Pancreas (tissue), 10 donors: ENCODE data around the gene PAGE5. TPM values are rescaled to one million over a fixed set of nuclear protein-coding genes. Genes with fewer than 3 reads are reported as not detected.
A peak's percentile ranks its signal among the peaks of the same experiment; 100 is the strongest.

ENCODE experiments used
- ATAC-seq, 4 donors: fragments of 200-7000 bp; cut with Tn5 transposase; one replicate each; pipeline versions ENCODE4 v1.8.0 to v1.9.1; 2020; ENCODE audit warnings: mild to moderate bottlenecking in 4 of 4, moderate library complexity in 4 of 4
- DNase-seq, 6 donors: peaks; one replicate each; pipeline ENCODE4 v3.0.0-alpha.2; 2020
- FAIRE-seq: peaks from 2 replicates; lab custom pipeline; 2012; peaks lifted over from hg19 to GRCh38; lab: Jason Lieb, UNC
- H3K27ac ChIP-seq, 4 donors: fragments of 200-600 bp; sonication (generic); 1 replicate in 3 of 4; 2 replicates in 1 of 4; pipeline versions ENCODE4 v1.5.0 to v1.8.0; 2020
- H3K27me3 ChIP-seq, 4 donors: fragments of 200-600 bp; one replicate each; pipeline ENCODE4 v1.8.0; 2021
- H3K36me3 ChIP-seq, 3 donors: fragments of 200-600 bp; sonication (generic) in 1 of 3; one replicate each; pipeline versions ENCODE4 v1.5.0 to v1.8.0; 2020 to 2021
- H3K4me1 ChIP-seq, 3 donors: fragments of 200-600 bp; one replicate each; pipeline ENCODE4 v1.8.0; 2021
- H3K4me3 ChIP-seq, 4 donors: fragments of 200-600 bp; sonication (generic) in 2 of 4; one replicate each; pipeline versions ENCODE4 v1.5.0 to v1.8.0; 2020 to 2021
- H3K9me3 ChIP-seq, 4 donors: fragments of 200-600 bp; one replicate each; pipeline ENCODE4 v1.8.0; 2021
- CTCF ChIP-seq, 4 donors: fragments of 200-600 bp; sonication (generic) in 3 of 4; IDR thresholded peaks; one replicate each; pipeline versions ENCODE4 v1.5.0 to v1.8.0; 2021; ENCODE audit warnings: antibody characterized with exemption in 4 of 4
- WGBS, 2 donors: extraction: QIAGEN DNeasy Blood & Tissue Kit; methylation state at CpG; one replicate each; pipeline ENCODE4 v1.1.7; 2013; 5-methylcytosine and 5-hydroxymethylcytosine counted together
- intact Hi-C, 3 donors: fragments of 100-400 bp; cut with DNase I; formaldehyde crosslinking; loops; one replicate each; pipeline versions ENCODE4 v1.11.1 to v1.14.2; 2022
- polyA plus RNA-seq, 2 donors: library from polyadenylated mRNA; stranded (reverse); fragments of 200-250 nt; gene quantifications; one replicate each; pipeline ENCODE4 v1.2.3, GENCODE V29; 2013
- total RNA-seq, 6 donors: library from RNA; stranded (reverse); fragmentation: NEBNext Ultra II Directional in 4 of 6; extraction: Animal tissue kit (Norgen Biotek cat#: 25700) in 4 of 6; gene quantifications; one replicate each; pipeline versions ENCODE4 v1.2.1 to v1.2.4, GENCODE V29; 2021 to 2023
- donor health status: healthy with polysubstance abuse.
- donor health status: DM: no; HTN: no; CAD: no; lungs with moderate emphysema.
- donor health status: DM: no; HTN: no; CAD: no.
- donor health status: control.
- donor health status: control.
- donor health status: Bipolar disorder and iron deficiency.
- donor health status: DM: yes; HTN: yes; CAD: no.
- donor health status: DM: no; HTN: no; CAD: no.
- donor health status: DM: no; HTN: no; CAD: no.
- donor health status: DM: yes; HTN: yes; CAD: no.

The PAGE5 gene
- total and polyA plus RNA-seq, 8 donors = not detected

DNA sequence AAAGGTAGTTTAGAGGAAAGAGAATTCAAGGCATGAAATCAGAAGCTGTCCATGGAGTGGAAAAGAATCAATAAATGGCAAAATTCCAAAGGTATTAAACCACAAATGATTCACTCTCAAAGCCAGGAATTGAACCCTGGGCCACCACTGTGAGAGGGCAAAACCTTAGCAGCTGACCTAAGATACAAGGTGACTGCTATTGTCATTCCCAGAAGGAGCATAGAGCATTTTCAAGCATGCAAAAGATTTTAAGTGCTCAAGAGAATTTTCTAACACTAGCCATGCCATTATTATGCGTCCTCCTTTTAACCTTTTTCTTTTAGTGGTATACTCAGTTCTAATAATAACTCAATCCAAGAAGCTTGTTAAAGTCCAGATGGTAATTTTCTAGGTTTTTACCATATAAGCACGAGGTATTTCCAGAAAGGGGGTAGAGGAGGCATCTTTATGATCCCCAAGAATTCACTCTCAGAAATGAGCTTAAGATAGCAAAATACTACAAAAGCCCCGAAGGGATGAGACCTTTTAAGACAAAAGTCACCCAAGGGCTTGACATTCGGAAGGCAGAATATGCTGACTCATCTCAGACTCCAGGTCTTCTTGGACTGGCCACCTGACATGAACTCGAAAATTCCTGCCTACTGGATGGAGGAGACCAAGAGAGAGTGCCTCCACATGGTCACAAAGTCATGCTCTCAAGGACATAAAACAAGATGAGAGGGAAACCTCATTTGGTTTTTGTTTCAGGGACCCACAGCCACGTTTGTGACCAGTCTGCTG, 13.8 kb upstream of the PAGE5 start:
- intact Hi-C loops = no loop called here
- no peak for FAIRE-seq

DNA sequence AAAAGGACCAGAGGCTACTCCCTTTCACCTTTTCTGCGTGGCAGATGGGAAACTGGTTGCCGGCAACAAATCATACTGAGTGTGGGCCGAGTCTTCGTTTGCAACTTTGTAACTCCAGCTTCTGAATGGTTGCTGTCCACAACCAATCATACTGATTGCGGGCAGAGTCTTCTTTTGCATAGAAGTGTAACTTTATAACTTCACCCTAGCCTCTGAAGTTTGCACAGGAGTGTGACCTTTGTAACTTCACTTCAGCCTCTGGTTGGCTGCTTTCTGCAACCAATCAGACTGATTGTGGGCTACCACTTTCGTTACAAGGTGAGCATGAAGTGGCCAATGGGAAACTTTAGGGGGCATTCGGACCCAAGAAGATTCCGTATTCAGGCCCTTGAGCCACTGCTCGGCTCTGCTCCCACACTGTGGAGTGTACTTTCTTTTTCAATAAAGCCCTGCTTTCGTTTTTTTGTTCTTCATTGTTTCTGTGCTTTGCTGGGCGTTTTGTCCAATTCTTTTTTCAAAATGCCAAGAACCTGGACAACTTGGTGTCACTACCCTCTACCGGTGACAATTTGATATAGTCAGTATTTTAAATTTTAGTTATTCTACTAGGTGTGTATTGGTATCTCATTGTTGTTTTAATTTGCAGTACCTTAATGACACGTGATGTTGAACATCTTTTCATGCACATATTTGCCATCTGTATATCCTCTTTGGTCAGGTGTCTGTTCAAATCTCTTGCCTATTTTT, 9.0 kb upstream of the PAGE5 start:
- Histone ChIP-seq H3K4me1 (no peaks in the 10 kb centered on the region), H3K9me3 (no peaks in the 10 kb centered on the region), H3K4me3 (peak overlapping the region in 1 of 4 donors; percentile 19), H3K27me3 (peaks cover 0 to 2% (median 0%) of the 10 kb centered on the region in 4 donors), H3K27ac (no peak overlapping the region), H3K36me3 (no peaks in the 10 kb centered on the region)
- DNase-seq (peak in 1 of 6 donors; percentile 1), FAIRE-seq (no peak), ATAC-seq (peak; percentile 56 to 67 (median 56))
- intact Hi-C loops = no loop called here
- 42 to 51% methylated on average over 13 of the region's 13 CpGs for WGBS, 2 donors
- no peak for TF ChIP-seq CTCF (IDR thresholded peaks at IDR 0.05)

More for the DNA sequence above, 13.8 kb upstream of the PAGE5 start:
- peaks cover 0 to 16% (median 0%) of the 10 kb centered on the region in 4 donors for H3K27me3 ChIP-seq
- DNase-seq (no peak), ATAC-seq (no peak)
- H3K9me3 ChIP-seq = peaks cover 0 to 4% (median 0%) of the 10 kb centered on the region in 4 donors
- H3K4me3 ChIP-seq = no peak overlapping the region
- no peak for TF ChIP-seq CTCF (IDR thresholded peaks at IDR 0.05)
- no peaks in the 10 kb centered on the region for H3K36me3 ChIP-seq
- WGBS, 2 donors = 44 to 50% methylated on average over 6 of the region's 6 CpGs
- H3K27ac ChIP-seq = no peak overlapping the region
- no peaks in the 10 kb centered on the region for H3K4me1 ChIP-seq

DNA sequence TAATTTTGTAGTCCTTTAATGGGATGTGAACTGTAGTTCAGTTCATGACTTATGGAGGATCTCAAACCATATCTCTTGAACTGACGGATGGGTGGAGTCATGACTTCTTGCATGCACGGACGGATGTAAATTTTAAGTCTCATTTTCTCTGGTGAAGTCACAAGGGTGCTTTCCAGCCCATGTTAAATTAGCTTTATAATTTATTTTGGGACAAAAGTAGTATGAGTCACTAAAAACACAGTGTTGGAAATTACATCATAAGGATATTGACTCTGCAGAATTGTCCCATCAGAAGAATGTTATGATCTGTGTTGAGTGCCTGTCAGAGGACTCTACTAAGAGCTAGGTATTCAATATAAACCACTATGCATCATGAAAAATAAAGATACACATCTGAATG, 6.8 kb upstream of the PAGE5 start:
- WGBS, 2 donors = 45 to 65% methylated on average over 3 of the region's 3 CpGs
- no peak for FAIRE-seq

GRCh38 chrX:55240788-55241340, 20.7 kb downstream of the PAGE5 start:
- no peaks in the 10 kb centered on the region for H3K36me3 ChIP-seq
- intact Hi-C loops = no loop called here
- 37 to 46% methylated on average over 6 of the region's 6 CpGs for WGBS, 2 donors
- no peak overlapping the region for H3K27ac ChIP-seq
- no peak for TF ChIP-seq CTCF (IDR thresholded peaks at IDR 0.05)
- H3K9me3 ChIP-seq = no peaks in the 10 kb centered on the region
- H3K4me1 ChIP-seq = no peaks in the 10 kb centered on the region
- no peak for DNase-seq
- peaks cover 0 to 11% (median 2%) of the 10 kb centered on the region in 4 donors for H3K27me3 ChIP-seq
- FAIRE-seq = no peak
- no peak for ATAC-seq
- no peak overlapping the region for H3K4me3 ChIP-seq

More for the DNA sequence above, 6.8 kb upstream of the PAGE5 start:
- ATAC-seq (no peak), DNase-seq (no peak)
- H3K4me3 ChIP-seq = no peak overlapping the region
- intact Hi-C loops = no loop called here
- H3K9me3 ChIP-seq = no peaks in the 10 kb centered on the region
- H3K36me3 ChIP-seq = no peaks in the 10 kb centered on the region
- TF ChIP-seq CTCF (IDR thresholded peaks at IDR 0.05) = no peak
- no peaks in the 10 kb centered on the region for H3K4me1 ChIP-seq
- peaks cover 0 to 2% (median 0%) of the 10 kb centered on the region in 4 donors for H3K27me3 ChIP-seq
- H3K27ac ChIP-seq = no peak overlapping the region
